Activated naive CD4-positive, alpha-beta T cell treated with anti-CD3 and anti-CD28 coated beads, Interleukin-2, amount 50 U/mL, for 72 hours (primary cell): ENCODE results near the gene TIMM17B. TPM values are rescaled to one million over a fixed set of nuclear protein-coding genes. Genes with fewer than 3 reads are reported as not detected.
A peak's percentile ranks its signal among the peaks of the same experiment; 100 is the strongest.
"Not testable (repeated sequence)": the region's sequence is repeated elsewhere in the genome, so short reads cannot be mapped to it uniquely, and the experiment has no call there.

Experiments used
- ATAC-seq, 2 donors: fragments of 150-1000 bp; cut with Tn5 transposase; 2 replicates each; pipeline ENCODE4 v1.10.0; 2021; ENCODE audit warnings: mild to moderate bottlenecking in 2 of 2, moderate library complexity in 2 of 2
- DNase-seq, 2 donors: peaks; one replicate each; pipeline ENCODE4 v3.0.0; 2021 to 2022; ENCODE audit warnings: low spot score in 2 of 2
- H3K27ac Mint-ChIP-seq, 2 donors: one replicate each; pipeline ENCODE4 v1.8.0; 2022; ENCODE audit warnings: mild to moderate bottlenecking in 2 of 2, mixed read lengths in 2 of 2
- H3K36me3 Mint-ChIP-seq, 2 donors: one replicate each; pipeline ENCODE4 v1.8.0; 2022; ENCODE audit warnings: mixed read lengths in 2 of 2
- H3K9me3 Mint-ChIP-seq, 2 donors: one replicate each; pipeline ENCODE4 v1.8.0; 2022; ENCODE audit warnings: mixed read lengths in 2 of 2
- total RNA-seq, 2 donors: library from RNA; stranded (reverse); gene quantifications; one replicate each; pipeline ENCODE4 v1.2.3, GENCODE V29; 2022

Gene TIMM17B
- total RNA-seq, 2 donors from 2014 or later: 61.4 to 86.4 TPM

- ATAC-seq, H3K27ac Mint-ChIP-seq, H3K36me3 Mint-ChIP-seq, H3K9me3 Mint-ChIP-seq, DNase-seq: not testable (repeated sequence)
Observed at GRCh38 chrX:48886586-48886985, 11.0 kb downstream of the TIMM17B start.

GRCh38 chrX:48883729-48884128 lies 13.8 kb downstream of the TIMM17B start:
- no peak for DNase-seq
- Mint-ChIP-seq H3K36me3 (no peaks in the 10 kb centered on the region), H3K27ac (no peak overlapping the region), H3K9me3 (no peaks in the 10 kb centered on the region)
- ATAC-seq: no peak

- H3K36me3 Mint-ChIP-seq, H3K27ac Mint-ChIP-seq, H3K9me3 Mint-ChIP-seq, ATAC-seq, DNase-seq: not testable (repeated sequence)
Observed at GRCh38 chrX:48876944-48877343, 20.6 kb downstream of the TIMM17B start.

- H3K27ac Mint-ChIP-seq, ATAC-seq, H3K9me3 Mint-ChIP-seq, DNase-seq, H3K36me3 Mint-ChIP-seq: not testable (repeated sequence)
Observed at GRCh38 chrX:48872017-48872416, 25.6 kb downstream of the TIMM17B start.

GRCh38 chrX:48864210-48864609 lies 33.4 kb downstream of the TIMM17B start:
- DNase-seq: no peak
- Mint-ChIP-seq H3K27ac (no peak overlapping the region), H3K9me3 (no peaks in the 10 kb centered on the region), H3K36me3 (no peaks in the 10 kb centered on the region)
- ATAC-seq: no peak

- Mint-ChIP-seq H3K9me3 (no peaks in the 10 kb centered on the region), H3K36me3 (no peaks in the 10 kb centered on the region), H3K27ac (no peak overlapping the region)
- DNase-seq: no peak
- ATAC-seq: no peak
Observed at GRCh38 chrX:48854898-48855297, 42.7 kb downstream of the TIMM17B start.

GRCh38 chrX:48854121-48854804 lies 43.3 kb downstream of the TIMM17B start:
- DNase-seq, H3K9me3 Mint-ChIP-seq, H3K27ac Mint-ChIP-seq, H3K36me3 Mint-ChIP-seq, ATAC-seq: not testable (repeated sequence)

GRCh38 chrX:48853494-48853893 lies 44.1 kb downstream of the TIMM17B start:
- DNase-seq, H3K9me3 Mint-ChIP-seq: not testable (repeated sequence)

GRCh38 chrX:48852857-48853256 lies 44.7 kb downstream of the TIMM17B start:
- Mint-ChIP-seq H3K27ac (no peak overlapping the region), H3K36me3 (no peaks in the 10 kb centered on the region), H3K9me3 (no peaks in the 10 kb centered on the region)
- no peak for ATAC-seq
- DNase-seq: no peak

More at GRCh38 chrX:48853494-48853893, 44.1 kb downstream of the TIMM17B start:
- ATAC-seq, H3K36me3 Mint-ChIP-seq: not testable (repeated sequence)
- H3K27ac Mint-ChIP-seq: peak overlapping the region in 1 of 2 donors; percentile 46

GRCh38 chrX:48848847-48849246 lies 48.7 kb downstream of the TIMM17B start:
- H3K9me3 Mint-ChIP-seq: no peaks in the 10 kb centered on the region
- ATAC-seq: no peak
- H3K36me3 Mint-ChIP-seq: no peaks in the 10 kb centered on the region
- DNase-seq: no peak
- no peak overlapping the region for H3K27ac Mint-ChIP-seq

Other genes starting within 250 kb of the TIMM17B start
- gene WAS, start 214.0 kb downstream of the TIMM17B start, total RNA-seq: 10 to 100 TPM; 88.9 to 93.0 TPM
- 10 to 100 TPM; 31.5 to 36.4 TPM for gene SUV39H1, start 201.0 kb downstream of the TIMM17B start, total RNA-seq
- gene GLOD5, start 136.0 kb downstream of the TIMM17B start, total RNA-seq: not detected
- under 1 TPM in 1 of 2 donors, not detected in 1; 0.25 TPM for gene GATA1, start 111.2 kb downstream of the TIMM17B start, total RNA-seq
- gene HDAC6, start 95.7 kb downstream of the TIMM17B start, total RNA-seq: 100 to 1,000 TPM in 1 of 2 donors, 10 to 100 TPM in 1; 77.0 to 189 TPM
- under 1 TPM; 0.23 to 0.31 TPM for gene ERAS, start 71.3 kb downstream of the TIMM17B start, total RNA-seq
- gene PCSK1N, start 62.2 kb downstream of the TIMM17B start, total RNA-seq: 1 to 10 TPM; 1.0 to 2.7 TPM
- gene PQBP1, start 162 bp upstream of the TIMM17B start, total RNA-seq: 10 to 100 TPM; 77.2 to 79.3 TPM
- gene SLC35A2, start 13.9 kb upstream of the TIMM17B start, total RNA-seq: 10 to 100 TPM; 18.3 to 22.2 TPM
- 100 to 1,000 TPM; 264 to 357 TPM for gene PIM2, start 21.3 kb upstream of the TIMM17B start, total RNA-seq
- gene OTUD5, start 59.8 kb upstream of the TIMM17B start, total RNA-seq: 10 to 100 TPM; 76.8 to 82.4 TPM
- 10 to 100 TPM in 1 of 2 donors, 1 to 10 TPM in 1; 4.9 to 15.5 TPM for gene KCND1, start 74.1 kb upstream of the TIMM17B start, total RNA-seq
- gene GRIPAP1, start 104.5 kb upstream of the TIMM17B start, total RNA-seq: 100 to 1,000 TPM in 1 of 2 donors, 10 to 100 TPM in 1; 92.3 to 140 TPM
- gene TFE3, start 145.6 kb upstream of the TIMM17B start, total RNA-seq: 10 to 100 TPM; 34.8 to 41.8 TPM
- 1 to 10 TPM; 4.5 to 5.7 TPM for gene CCDC120, start 161.2 kb upstream of the TIMM17B start, total RNA-seq
- gene PRAF2, start 176.2 kb upstream of the TIMM17B start, total RNA-seq: 10 to 100 TPM; 10.9 to 40.9 TPM
- 10 to 100 TPM; 24.6 to 57.5 TPM for gene WDR45, start 182.1 kb upstream of the TIMM17B start, total RNA-seq
- gene GPKOW, start 226.0 kb upstream of the TIMM17B start, total RNA-seq: 10 to 100 TPM; 15.6 to 24.5 TPM